Mucosa of gallbladder (tissue), 1 donor: ENCODE data around the gene UBE2L3. TPM values are rescaled to one million over a fixed set of nuclear protein-coding genes. Genes with fewer than 3 reads are reported as not detected.

Experiments used
- total RNA-seq: library from RNA; stranded (reverse); gene quantifications from one replicate; pipeline ENCODE4 v1.2.1, GENCODE V29; 2021
- donor health status: DM: no; HTN: no; CAD: no.

UBE2L3 gene
- total RNA-seq, 1 donor from 2014 or later, result 55.4 TPM

Other genes with a start within 250 kb of the UBE2L3 start
- gene RIMBP3B, start 184.0 kb upstream of the UBE2L3 start, total RNA-seq, result 1.0 TPM
- 4.5 TPM for gene HIC2, start 150.3 kb upstream of the UBE2L3 start, total RNA-seq
- gene TMEM191C, start 100.3 kb upstream of the UBE2L3 start, total RNA-seq, result 2.8 TPM
- gene RIMBP3C, start 16.3 kb upstream of the UBE2L3 start, total RNA-seq, result 0.26 TPM
- gene YDJC, start 62.3 kb downstream of the UBE2L3 start, total RNA-seq, result 27.4 TPM
- 0.37 TPM for gene CCDC116, start 65.0 kb downstream of the UBE2L3 start, total RNA-seq
- 61.4 TPM for gene SDF2L1, start 74.6 kb downstream of the UBE2L3 start, total RNA-seq
- gene PPIL2, start 98.3 kb downstream of the UBE2L3 start, total RNA-seq, result 46.6 TPM
- gene YPEL1, start 168.1 kb downstream of the UBE2L3 start, total RNA-seq, result 10.0 TPM